Loucy (cell line): ENCODE data around the gene SLC18A3.

Experiments used
- H2AFZ ChIP-seq: fragments of 200-600 bp; sonication (generic); 2 replicates; pipeline ENCODE4 v1.6.0; 2016; ENCODE audit warnings: antibody characterized with exemption, mild to moderate bottlenecking, low read length, moderate library complexity
- H3F3A ChIP-seq: fragments of 200-600 bp; 2 replicates; pipeline ENCODE4 v1.6.0; 2016; ENCODE audit warnings: antibody characterized with exemption, low read depth, mild to moderate bottlenecking
- H3K27me3 ChIP-seq: fragments of 200-600 bp; sonication (generic); 2 replicates; pipeline ENCODE4 v1.6.1; 2014; ENCODE audit warnings: low read length, mild to moderate bottlenecking; ENCODE audit not compliant: insufficient read depth, poor library complexity, severe bottlenecking
- H3K36me3 ChIP-seq: fragments of 200-600 bp; sonication (generic); 2 replicates; pipeline ENCODE4 v1.6.1; 2016; ENCODE audit warnings: low read length; ENCODE audit not compliant: insufficient read depth
- H3K4me1 ChIP-seq: fragments of 200-600 bp; sonication (generic); 2 replicates; pipeline ENCODE4 v1.5.1; 2014; ENCODE audit warnings: low read length, mild to moderate bottlenecking; ENCODE audit not compliant: insufficient read depth, poor library complexity, severe bottlenecking
- H3K4me2 ChIP-seq: fragments of 200-600 bp; sonication (generic); 2 replicates; pipeline ENCODE4 v1.6.0; 2014; ENCODE audit warnings: antibody characterized with exemption, low read length, low read depth, mild to moderate bottlenecking; ENCODE audit not compliant: poor library complexity, severe bottlenecking
- H3K4me3 ChIP-seq: fragments of 200-600 bp; sonication (generic); 2 replicates; pipeline ENCODE4 v1.5.1; 2014; ENCODE audit warnings: low read length, mild to moderate bottlenecking, mixed read lengths; ENCODE audit not compliant: poor library complexity, severe bottlenecking
- H3K79me2 ChIP-seq: fragments of 200-600 bp; sonication (generic); 2 replicates; pipeline ENCODE4 v1.6.1; 2014; ENCODE audit warnings: low read length; ENCODE audit not compliant: insufficient read depth
- H3K9ac ChIP-seq: fragments of 200-600 bp; sonication (generic); 2 replicates; pipeline ENCODE4 v1.6.0; 2014; ENCODE audit warnings: mild to moderate bottlenecking, low read depth, low read length, moderate library complexity; ENCODE audit not compliant: poor library complexity, severe bottlenecking
- H3K9me2 ChIP-seq: fragments of 200-600 bp; sonication (generic); replicated peaks from 2 replicates; pipeline ENCODE4 v1.6.1; 2016; ENCODE audit warnings: low read depth, low read length, mixed read lengths
- H3K9me3 ChIP-seq: fragments of 200-600 bp; sonication (generic); 2 replicates; pipeline ENCODE4 v1.6.1; 2014; ENCODE audit warnings: mild to moderate bottlenecking, antibody characterized with exemption, low read length, low read depth; ENCODE audit not compliant: insufficient read depth
- H4K20me1 ChIP-seq: fragments of 200-600 bp; sonication (generic); 2 replicates; pipeline ENCODE4 v1.6.0; 2014; ENCODE audit warnings: antibody characterized with exemption, low read length, mild to moderate bottlenecking; ENCODE audit not compliant: insufficient read depth, poor library complexity, severe bottlenecking
- EZH2phosphoT487 ChIP-seq: fragments of 200-600 bp; IDR thresholded peaks from 2 replicates; pipeline ENCODE4 v1.6.1; 2018; ENCODE audit warnings: antibody characterized with exemption, mild to moderate bottlenecking, moderate library complexity, borderline replicate concordance
- TF ChIP-seq, protein P1 (sequence below): fragments of 200-600 bp; sonication (generic); conservative IDR thresholded peaks from 2 replicates; pipeline ENCODE4 v1.5.1; 2014; ENCODE audit warnings: mild to moderate bottlenecking, antibody characterized with exemption, low read length

SLC18A3 gene

DNA sequence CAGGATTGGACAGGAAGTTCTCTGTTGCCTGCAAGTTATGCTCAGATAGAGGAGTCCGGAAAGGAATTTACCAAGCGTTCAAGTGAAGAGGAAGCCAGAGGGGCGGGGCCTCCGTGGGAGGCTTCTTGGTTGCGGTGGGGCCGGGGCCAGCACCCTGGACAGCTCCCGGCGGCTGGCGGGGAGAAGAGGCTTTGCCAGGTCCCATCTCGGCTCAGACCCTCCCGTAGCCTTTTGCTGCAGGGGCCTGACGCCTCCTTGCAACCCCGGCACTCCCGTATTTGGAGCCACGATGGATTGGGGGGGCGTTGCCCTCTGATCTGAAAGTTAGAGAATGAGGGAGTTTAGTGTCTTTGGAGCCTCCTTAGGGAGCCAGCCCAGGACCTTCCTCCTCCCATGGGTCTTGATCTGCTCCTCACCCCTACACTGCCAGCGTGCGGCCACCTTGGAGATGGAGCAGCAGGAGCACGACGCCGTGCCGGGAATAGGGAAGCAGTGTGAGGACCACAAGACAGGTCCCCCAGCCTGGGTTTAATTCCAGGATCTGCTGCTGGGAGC is 3.1 kb upstream of the SLC18A3 start:
- Histone ChIP-seq H3K36me3 (no peaks in the 10 kb centered on the region), H3K79me2 (no peaks in the 10 kb centered on the region), H3F3A (no peaks in the 10 kb centered on the region), H3K4me2 (no peak overlapping the region), H3K27me3 (no peaks in the 10 kb centered on the region), H3K9me2 (no peaks in the 10 kb centered on the region), H3K4me3 (no peak overlapping the region), H3K9me3 (no peaks in the 10 kb centered on the region), H2AFZ (no peak overlapping the region), H3K4me1 (no peaks in the 10 kb centered on the region), H4K20me1 (no peaks in the 10 kb centered on the region), H3K9ac (no peak overlapping the region)
- TF ChIP-seq, protein P1, sequence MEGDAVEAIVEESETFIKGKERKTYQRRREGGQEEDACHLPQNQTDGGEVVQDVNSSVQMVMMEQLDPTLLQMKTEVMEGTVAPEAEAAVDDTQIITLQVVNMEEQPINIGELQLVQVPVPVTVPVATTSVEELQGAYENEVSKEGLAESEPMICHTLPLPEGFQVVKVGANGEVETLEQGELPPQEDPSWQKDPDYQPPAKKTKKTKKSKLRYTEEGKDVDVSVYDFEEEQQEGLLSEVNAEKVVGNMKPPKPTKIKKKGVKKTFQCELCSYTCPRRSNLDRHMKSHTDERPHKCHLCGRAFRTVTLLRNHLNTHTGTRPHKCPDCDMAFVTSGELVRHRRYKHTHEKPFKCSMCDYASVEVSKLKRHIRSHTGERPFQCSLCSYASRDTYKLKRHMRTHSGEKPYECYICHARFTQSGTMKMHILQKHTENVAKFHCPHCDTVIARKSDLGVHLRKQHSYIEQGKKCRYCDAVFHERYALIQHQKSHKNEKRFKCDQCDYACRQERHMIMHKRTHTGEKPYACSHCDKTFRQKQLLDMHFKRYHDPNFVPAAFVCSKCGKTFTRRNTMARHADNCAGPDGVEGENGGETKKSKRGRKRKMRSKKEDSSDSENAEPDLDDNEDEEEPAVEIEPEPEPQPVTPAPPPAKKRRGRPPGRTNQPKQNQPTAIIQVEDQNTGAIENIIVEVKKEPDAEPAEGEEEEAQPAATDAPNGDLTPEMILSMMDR, result no peak
- no peak for TF ChIP-seq EZH2phosphoT487

DNA sequence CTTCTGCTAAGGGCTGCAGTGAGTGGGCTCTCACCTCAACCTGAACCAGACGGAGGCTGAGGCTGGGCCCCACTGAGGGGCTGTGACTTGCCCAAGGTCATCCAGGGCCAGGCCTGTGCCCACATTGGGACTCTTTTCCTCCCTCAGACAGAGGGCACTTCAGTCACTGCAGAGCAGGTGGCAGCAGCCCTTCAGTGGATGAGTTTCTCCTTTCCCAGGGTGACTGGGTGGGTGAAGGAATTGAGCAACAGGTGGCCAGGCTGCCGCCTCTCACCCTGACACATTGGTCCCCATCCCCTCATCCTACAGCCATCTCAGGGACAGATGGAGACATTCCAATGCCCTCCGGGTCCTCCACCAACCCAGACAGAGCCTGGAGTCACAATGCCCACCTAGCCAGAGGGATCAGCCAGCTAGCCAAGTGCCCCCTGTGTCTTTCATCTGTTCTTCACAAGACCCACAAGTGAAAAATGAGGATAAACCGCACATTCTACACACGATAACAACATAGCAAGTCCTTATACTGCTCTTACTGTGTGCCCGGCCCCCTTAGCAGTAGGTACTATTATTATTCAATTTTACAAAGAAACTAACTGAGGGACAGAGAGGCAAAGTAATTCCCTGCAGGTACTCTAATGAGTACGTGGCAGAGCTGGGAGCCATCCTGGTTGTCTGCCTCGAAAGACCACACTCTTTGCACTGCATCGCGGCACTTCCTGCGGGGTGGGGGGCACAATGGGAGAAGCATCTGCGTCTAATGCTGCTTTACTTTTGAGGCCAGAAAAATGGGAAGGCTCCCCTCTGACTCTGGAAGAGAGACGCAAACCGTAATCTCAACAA is 1.7 kb upstream of the SLC18A3 start:
- Histone ChIP-seq H3K9ac (no peak overlapping the region), H4K20me1 (no peaks in the 10 kb centered on the region), H3K9me2 (no peaks in the 10 kb centered on the region), H3K79me2 (no peaks in the 10 kb centered on the region), H3F3A (no peaks in the 10 kb centered on the region), H2AFZ (no peak overlapping the region), H3K36me3 (no peaks in the 10 kb centered on the region), H3K4me2 (no peak overlapping the region), H3K4me1 (no peaks in the 10 kb centered on the region), H3K27me3 (no peaks in the 10 kb centered on the region), H3K4me3 (no peak overlapping the region), H3K9me3 (no peaks in the 10 kb centered on the region)
- TF ChIP-seq EZH2phosphoT487, result no peak
- TF ChIP-seq, protein P1, result no peak

DNA sequence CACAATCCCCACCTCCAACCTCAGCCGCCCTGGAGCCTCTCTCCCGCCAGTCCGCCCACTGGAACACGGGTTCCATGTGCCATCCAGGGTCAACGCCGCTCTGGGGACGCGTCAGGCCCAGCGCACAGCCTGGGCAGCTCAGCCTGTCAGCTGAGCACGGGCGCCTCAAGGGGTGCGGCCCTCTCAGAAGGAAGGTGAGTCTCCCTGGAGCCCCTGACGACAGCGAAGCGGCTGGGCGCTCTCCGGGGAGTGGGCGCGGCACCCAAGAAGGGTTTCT is 1.2 kb upstream of the SLC18A3 start:
- Histone ChIP-seq H3F3A (no peaks in the 10 kb centered on the region), H3K4me2 (no peak overlapping the region), H3K4me3 (no peak overlapping the region), H3K79me2 (no peaks in the 10 kb centered on the region), H3K9ac (no peak overlapping the region), H3K27me3 (no peaks in the 10 kb centered on the region), H3K9me2 (no peaks in the 10 kb centered on the region), H3K9me3 (no peaks in the 10 kb centered on the region), H3K36me3 (no peaks in the 10 kb centered on the region), H3K4me1 (no peaks in the 10 kb centered on the region), H4K20me1 (no peaks in the 10 kb centered on the region), H2AFZ (no peak overlapping the region)
- no peak for TF ChIP-seq EZH2phosphoT487
- TF ChIP-seq, protein P1, result no peak
